OCI-LY7 (cell line): Measurements from ENCODE around the gene FLOT2. TPM values are rescaled to one million over a fixed set of nuclear protein-coding genes. Genes with fewer than 3 reads are reported as not detected.
"Not testable (repeated sequence)": the region's sequence is repeated elsewhere in the genome, so short reads cannot be mapped to it uniquely, and the experiment has no call there.

ENCODE experiments used
- BruUV-seq: library from RNA; stranded (reverse); fragments of 400-500 nt; replicated peaks from 2 replicates; lab custom pipeline; 2021; lab: Mats Ljungman, UMichigan
- CTCF ChIA-PET: fragments of 300-600 bp; sonication (Branson Sonifier 250); formaldehyde crosslinking; loops from one replicate; lab custom pipeline; 2022; ENCODE audit warnings: antibody characterized with exemption; ENCODE audit not compliant: unreplicated experiment; lab: Charles Lee
- POLR2A ChIA-PET: fragments of 300-600 bp; sonication (Branson Sonifier 250); formaldehyde crosslinking; loops from one replicate; lab custom pipeline; 2022; ENCODE audit warnings: antibody characterized with exemption; lab: Charles Lee
- DNase-seq: peaks from one replicate; pipeline ENCODE4 v3.0.0-alpha.2; 2015; ENCODE audit warnings: low spot score
- H2AFZ ChIP-seq: fragments of 200-600 bp; sonication (generic), shearing (Covaris generic); 2 replicates; pipeline ENCODE4 v1.6.1; 2014; ENCODE audit warnings: mild to moderate bottlenecking, antibody characterized with exemption, low read length, moderate library complexity
- H3K27ac ChIP-seq: fragments of 200-600 bp; sonication (generic); 2 replicates; pipeline ENCODE4 v1.5.1; 2014; ENCODE audit warnings: mixed run types, low read depth, mild to moderate bottlenecking, moderate library complexity, low read length, inconsistent platforms; ENCODE audit not compliant: poor library complexity, severe bottlenecking
- H3K36me3 ChIP-seq: fragments of 200-600 bp; sonication (generic); 2 replicates; pipeline ENCODE4 v1.6.1; 2014; ENCODE audit warnings: mild to moderate bottlenecking, antibody characterized with exemption, low read length, moderate library complexity, mixed read lengths; ENCODE audit not compliant: insufficient read depth
- H3K4me1 ChIP-seq: fragments of 200-600 bp; sonication (generic); 2 replicates; pipeline ENCODE4 v1.5.1; 2014; ENCODE audit warnings: mild to moderate bottlenecking, low read length; ENCODE audit not compliant: insufficient read depth, poor library complexity, severe bottlenecking
- H3K4me2 ChIP-seq: fragments of 200-600 bp; sonication (generic); 2 replicates; pipeline ENCODE4 v1.6.1; 2014; ENCODE audit warnings: mild to moderate bottlenecking, low read length
- H3K4me3 ChIP-seq: fragments of 200-600 bp; sonication (generic); 2 replicates; pipeline ENCODE4 v1.5.1; 2014; ENCODE audit warnings: mild to moderate bottlenecking, low read depth, low read length; ENCODE audit not compliant: poor library complexity, severe bottlenecking
- H3K79me2 ChIP-seq: fragments of 200-600 bp; sonication (generic); 2 replicates; pipeline ENCODE4 v1.6.1; 2016; ENCODE audit warnings: low read depth, mild to moderate bottlenecking, low read length, moderate library complexity, mixed read lengths; ENCODE audit not compliant: insufficient read depth
- H3K9me2 ChIP-seq: fragments of 200-600 bp; sonication (generic); 2 replicates; pipeline ENCODE4 v1.6.1; 2016; ENCODE audit warnings: mild to moderate bottlenecking, low read length, mixed read lengths; ENCODE audit not compliant: insufficient read depth
- H3K9me3 ChIP-seq: fragments of 200-600 bp; sonication (generic); 2 replicates; pipeline ENCODE4 v1.6.1; 2014; ENCODE audit warnings: mild to moderate bottlenecking, mixed run types, low read length, mixed read lengths
- H4K20me1 ChIP-seq: fragments of 200-600 bp; sonication (generic); 2 replicates; pipeline ENCODE4 v1.6.1; 2014; ENCODE audit warnings: mild to moderate bottlenecking, antibody characterized with exemption, low read length, moderate library complexity, mixed read lengths; ENCODE audit not compliant: insufficient read depth
- EZH2phosphoT487 ChIP-seq: fragments of 200-600 bp; sonication (generic); IDR thresholded peaks from 2 replicates; pipeline ENCODE4 v1.6.1; 2018; ENCODE audit warnings: low read depth, borderline replicate concordance, mild to moderate bottlenecking, mixed run types, antibody characterized with exemption, low read length, moderate library complexity, mixed read lengths
- intact Hi-C: fragments of 100-400 bp; cut with micrococcal nuclease; formaldehyde crosslinking; loops from one replicate; pipeline ENCODE4 v1.10.0; 2022; ENCODE audit not compliant: unreplicated experiment
- total RNA-seq, 2 experiments: library from RNA; depleted of rRNA in 1 of 2; stranded (reverse); fragments of >200 nt in 1 of 2; shearing (Covaris generic) in 1 of 2; gene quantifications; 2 replicates each; pipeline ENCODE4 v1.2.3, GENCODE V29; 2014 to 2022
- TF ChIP-seq, protein P1 (sequence below): fragments of 200-600 bp; sonication (generic); conservative IDR thresholded peaks from 2 replicates; pipeline ENCODE4 v1.5.1; 2014; ENCODE audit warnings: mild to moderate bottlenecking, antibody characterized with exemption, low read length, moderate library complexity, mixed read lengths

The FLOT2 gene
- total RNA-seq, 2 experiments from 2014 or later, result 46.5 to 122 TPM

DNA sequence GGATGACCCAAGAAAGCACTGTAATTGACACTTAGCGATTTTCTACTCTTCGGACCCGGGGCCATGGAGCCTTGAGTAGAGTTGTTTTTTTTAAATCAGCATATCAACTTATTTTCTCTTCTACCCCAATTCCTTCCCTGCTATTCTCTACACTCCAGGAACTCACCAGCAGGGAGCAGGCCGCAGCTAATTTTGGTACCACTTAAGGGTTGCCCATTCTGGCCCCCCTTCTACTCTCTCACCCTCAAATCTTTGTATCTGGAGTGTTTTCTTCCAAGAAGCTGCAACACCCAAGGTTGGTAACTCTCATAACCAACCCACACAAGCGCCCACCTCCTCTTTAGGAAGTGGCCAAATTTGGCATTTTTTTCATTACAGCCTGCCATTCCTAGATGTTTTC, 48.3 kb downstream of the FLOT2 start:
- CTCF ChIA-PET, result no interaction called here
- DNase-seq, result no peak
- no peak for TF ChIP-seq EZH2phosphoT487
- TF ChIP-seq, protein P1, sequence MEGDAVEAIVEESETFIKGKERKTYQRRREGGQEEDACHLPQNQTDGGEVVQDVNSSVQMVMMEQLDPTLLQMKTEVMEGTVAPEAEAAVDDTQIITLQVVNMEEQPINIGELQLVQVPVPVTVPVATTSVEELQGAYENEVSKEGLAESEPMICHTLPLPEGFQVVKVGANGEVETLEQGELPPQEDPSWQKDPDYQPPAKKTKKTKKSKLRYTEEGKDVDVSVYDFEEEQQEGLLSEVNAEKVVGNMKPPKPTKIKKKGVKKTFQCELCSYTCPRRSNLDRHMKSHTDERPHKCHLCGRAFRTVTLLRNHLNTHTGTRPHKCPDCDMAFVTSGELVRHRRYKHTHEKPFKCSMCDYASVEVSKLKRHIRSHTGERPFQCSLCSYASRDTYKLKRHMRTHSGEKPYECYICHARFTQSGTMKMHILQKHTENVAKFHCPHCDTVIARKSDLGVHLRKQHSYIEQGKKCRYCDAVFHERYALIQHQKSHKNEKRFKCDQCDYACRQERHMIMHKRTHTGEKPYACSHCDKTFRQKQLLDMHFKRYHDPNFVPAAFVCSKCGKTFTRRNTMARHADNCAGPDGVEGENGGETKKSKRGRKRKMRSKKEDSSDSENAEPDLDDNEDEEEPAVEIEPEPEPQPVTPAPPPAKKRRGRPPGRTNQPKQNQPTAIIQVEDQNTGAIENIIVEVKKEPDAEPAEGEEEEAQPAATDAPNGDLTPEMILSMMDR, result no peak

DNA sequence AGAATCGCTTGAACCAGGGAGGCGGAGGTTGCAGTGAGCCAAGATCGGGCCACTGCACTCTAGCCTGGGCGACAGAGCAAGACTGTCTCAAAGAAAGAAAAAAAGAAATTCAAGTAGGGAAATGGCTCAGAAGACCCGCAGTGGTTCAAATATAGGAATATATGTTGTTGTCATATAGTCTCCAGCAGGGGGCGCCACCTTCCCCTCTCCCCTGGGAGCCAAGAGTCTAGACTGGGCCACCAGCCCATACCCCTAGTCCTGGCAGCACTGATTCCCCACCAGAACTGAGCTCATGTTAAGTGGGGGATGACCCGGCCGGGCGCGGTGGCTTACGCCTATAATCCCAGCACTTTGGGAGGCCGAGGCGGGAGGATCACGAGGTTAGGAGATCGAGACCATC, 48.9 kb downstream of the FLOT2 start:
- POLR2A ChIA-PET, result interaction anchor here (0.6 kb wide), 1 partner anchor 50 kb away, joined by 3 read pairs; no protein-coding TSS in a partner anchor

More for the DNA sequence above, 48.3 kb downstream of the FLOT2 start:
- Histone ChIP-seq H3K36me3 (no peaks in the 10 kb centered on the region), H3K9me3 (no peaks in the 10 kb centered on the region), H3K79me2 (no peaks in the 10 kb centered on the region), H3K4me2 (no peak overlapping the region), H2AFZ (no peak overlapping the region), H3K4me1 (peaks cover 3% of the 10 kb centered on the region), H3K4me3 (no peak overlapping the region), H3K27ac (no peak overlapping the region), H4K20me1 (no peaks in the 10 kb centered on the region), H3K9me2 (no peaks in the 10 kb centered on the region)
- POLR2A ChIA-PET, result interaction anchor here (0.6 kb wide), 1 partner anchor 49 kb away, joined by 3 read pairs; no protein-coding TSS in a partner anchor
- no TSS peak for BruUV-seq
- intact Hi-C loops, result no loop called here

DNA sequence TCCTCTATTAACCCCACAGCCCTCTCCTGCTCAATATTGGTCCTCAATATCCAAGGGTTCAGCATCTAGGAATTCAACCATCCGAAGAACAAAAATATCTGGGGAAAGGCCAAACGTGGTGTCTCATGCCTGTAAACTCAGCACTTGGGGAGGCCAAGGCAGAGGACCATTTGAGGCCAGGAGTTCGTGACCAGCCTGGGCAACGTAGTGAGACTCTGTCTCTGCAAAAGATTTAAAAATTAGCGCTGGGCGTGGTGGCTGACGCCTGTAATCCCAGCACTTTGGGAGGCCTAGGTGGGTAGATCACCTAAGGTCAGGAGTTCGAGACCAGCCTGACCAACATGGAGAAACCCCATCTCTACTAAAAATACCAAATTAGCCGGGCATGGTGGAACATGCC, 50.8 kb downstream of the FLOT2 start:
- H3K4me1 ChIP-seq, H3K27ac ChIP-seq, H3K79me2 ChIP-seq, H3K9me2 ChIP-seq, H3K4me2 ChIP-seq, POLR2A ChIA-PET, CTCF ChIA-PET, H3K9me3 ChIP-seq, BruUV-seq, H3K36me3 ChIP-seq, H2AFZ ChIP-seq, H4K20me1 ChIP-seq, H3K4me3 ChIP-seq, intact Hi-C loops, DNase-seq: not testable (repeated sequence)

More for the DNA sequence above, 48.9 kb downstream of the FLOT2 start:
- H3K9me3 ChIP-seq, H4K20me1 ChIP-seq, H3K79me2 ChIP-seq, H3K4me3 ChIP-seq, H2AFZ ChIP-seq, H3K27ac ChIP-seq, H3K4me1 ChIP-seq, H3K4me2 ChIP-seq, H3K36me3 ChIP-seq, CTCF ChIA-PET, H3K9me2 ChIP-seq, intact Hi-C loops, BruUV-seq: not testable (repeated sequence)
- DNase-seq, result peak; percentile 54
- TF ChIP-seq, protein P1, result peak; percentile 71
